HG03439 (cell line): ENCODE data around the gene PTPRK.

Experiments used
- ATAC-seq: cut with Tn5 transposase; IDR thresholded peaks from one replicate; pipeline ENCODE4 v1.9.1; 2021; ENCODE audit warnings: mild to moderate bottlenecking, moderate library complexity; ENCODE audit not compliant: unreplicated experiment

Gene PTPRK

GRCh38 chr6:128156321-128157111 lies 363.9 kb downstream of the PTPRK start:
- no peak for ATAC-seq

- ATAC-seq = no peak
These were observed 364.6 kb downstream of the PTPRK start for GRCh38 chr6:128155826-128156225.

GRCh38 chr6:128152551-128152950 lies 367.8 kb downstream of the PTPRK start:
- ATAC-seq = no peak

GRCh38 chr6:128150376-128150775 lies 370.0 kb downstream of the PTPRK start:
- no peak for ATAC-seq

GRCh38 chr6:128149796-128150195 lies 370.6 kb downstream of the PTPRK start:
- ATAC-seq = no peak

- ATAC-seq = no peak
These were observed 376.1 kb downstream of the PTPRK start for GRCh38 chr6:128144320-128144719.

- no peak for ATAC-seq
These were observed 378.5 kb downstream of the PTPRK start for GRCh38 chr6:128141932-128142331.

- ATAC-seq = no peak
These were observed 380.9 kb downstream of the PTPRK start for GRCh38 chr6:128139519-128139918.

GRCh38 chr6:128138694-128139093 lies 381.7 kb downstream of the PTPRK start:
- ATAC-seq = no peak

GRCh38 chr6:128135325-128135724 lies 385.1 kb downstream of the PTPRK start:
- ATAC-seq = no peak

GRCh38 chr6:128131566-128131965 lies 388.8 kb downstream of the PTPRK start:
- ATAC-seq = no peak

- ATAC-seq = no peak
These were observed 389.4 kb downstream of the PTPRK start for GRCh38 chr6:128131036-128131435.

- no peak for ATAC-seq
These were observed 390.7 kb downstream of the PTPRK start for GRCh38 chr6:128129679-128130078.

- ATAC-seq = no peak
These were observed 392.7 kb downstream of the PTPRK start for GRCh38 chr6:128127650-128128049.

- no peak for ATAC-seq
These were observed 395.7 kb downstream of the PTPRK start for GRCh38 chr6:128124713-128125112.

GRCh38 chr6:128121610-128122009 lies 398.8 kb downstream of the PTPRK start:
- no peak for ATAC-seq

GRCh38 chr6:128121190-128121589 lies 399.2 kb downstream of the PTPRK start:
- ATAC-seq = no peak

- no peak for ATAC-seq
These were observed 402.0 kb downstream of the PTPRK start for GRCh38 chr6:128118401-128118800.

- ATAC-seq = no peak
These were observed 402.5 kb downstream of the PTPRK start for GRCh38 chr6:128117916-128118315.

- no peak for ATAC-seq
These were observed 406.2 kb downstream of the PTPRK start for GRCh38 chr6:128114164-128114563.

- no peak for ATAC-seq
These were observed 407.9 kb downstream of the PTPRK start for GRCh38 chr6:128112494-128112893.

GRCh38 chr6:128111096-128111495 lies 409.3 kb downstream of the PTPRK start:
- no peak for ATAC-seq

- no peak for ATAC-seq
These were observed 412.7 kb downstream of the PTPRK start for GRCh38 chr6:128107682-128108081.
